Gastrocnemius medialis (tissue), 4 donors: ENCODE measurements around the gene PRKD3.

ENCODE experiments used
- POLR2A ChIP-seq, 2 donors: fragments of 450-650 bp; IDR thresholded peaks; one replicate each; pipeline ENCODE4 v1.6.1; 2017; ENCODE audit warnings: antibody characterized with exemption in 2 of 2, mild to moderate bottlenecking in 2 of 2, moderate library complexity in 2 of 2
- TF ChIP-seq, protein P1 (sequence below), 5 experiments: fragments of 450-650 bp in 3 of 5; fragments of 200-600 bp in 2 of 5; sonication (generic) in 2 of 5; IDR thresholded peaks in 4 of 5; conservative IDR thresholded peaks in 1 of 5; 1 replicate in 4 of 5; 2 replicates in 1 of 5; pipeline ENCODE4 v1.5.1; 2016 to 2019; ENCODE audit warnings: antibody characterized with exemption in 5 of 5, mild to moderate bottlenecking in 3 of 5, moderate library complexity in 3 of 5

DNA sequence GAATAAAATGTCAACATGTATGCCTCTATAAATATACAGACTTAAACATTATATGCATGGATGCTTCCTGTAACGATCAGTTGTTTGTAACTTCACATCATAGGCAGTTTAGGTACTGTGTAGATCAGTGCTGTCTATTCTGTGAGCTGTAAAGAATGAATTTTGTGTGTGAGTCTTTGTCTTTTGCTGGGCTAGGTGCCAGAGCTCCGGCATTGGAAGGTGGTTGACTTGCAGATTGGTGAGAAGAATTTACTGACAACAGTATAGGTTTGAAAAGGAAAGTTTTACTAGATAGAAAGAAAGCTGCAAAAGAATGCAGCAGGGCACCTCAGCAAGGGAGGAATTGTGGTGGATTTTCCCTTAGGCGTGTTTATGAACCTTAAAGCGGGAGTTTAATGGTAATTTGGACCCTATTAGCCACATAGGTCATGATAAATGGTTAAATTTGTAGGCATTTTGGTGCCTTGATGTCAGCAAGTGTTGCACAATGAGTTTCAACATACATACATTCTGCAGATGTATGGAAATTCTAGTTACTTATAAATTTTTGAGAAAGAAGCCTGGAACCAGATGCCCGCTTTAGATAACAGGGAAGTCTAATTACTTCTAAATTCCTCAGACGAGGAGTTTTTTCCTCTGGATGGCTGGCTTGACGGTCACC lies 13.1 kb upstream of the PRKD3 start:
- TF ChIP-seq, protein P1, sequence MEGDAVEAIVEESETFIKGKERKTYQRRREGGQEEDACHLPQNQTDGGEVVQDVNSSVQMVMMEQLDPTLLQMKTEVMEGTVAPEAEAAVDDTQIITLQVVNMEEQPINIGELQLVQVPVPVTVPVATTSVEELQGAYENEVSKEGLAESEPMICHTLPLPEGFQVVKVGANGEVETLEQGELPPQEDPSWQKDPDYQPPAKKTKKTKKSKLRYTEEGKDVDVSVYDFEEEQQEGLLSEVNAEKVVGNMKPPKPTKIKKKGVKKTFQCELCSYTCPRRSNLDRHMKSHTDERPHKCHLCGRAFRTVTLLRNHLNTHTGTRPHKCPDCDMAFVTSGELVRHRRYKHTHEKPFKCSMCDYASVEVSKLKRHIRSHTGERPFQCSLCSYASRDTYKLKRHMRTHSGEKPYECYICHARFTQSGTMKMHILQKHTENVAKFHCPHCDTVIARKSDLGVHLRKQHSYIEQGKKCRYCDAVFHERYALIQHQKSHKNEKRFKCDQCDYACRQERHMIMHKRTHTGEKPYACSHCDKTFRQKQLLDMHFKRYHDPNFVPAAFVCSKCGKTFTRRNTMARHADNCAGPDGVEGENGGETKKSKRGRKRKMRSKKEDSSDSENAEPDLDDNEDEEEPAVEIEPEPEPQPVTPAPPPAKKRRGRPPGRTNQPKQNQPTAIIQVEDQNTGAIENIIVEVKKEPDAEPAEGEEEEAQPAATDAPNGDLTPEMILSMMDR (IDR thresholded peaks at IDR 0.05 in 4 of 5, conservative IDR thresholded peaks at IDR 0.05 in 1 of 5), result no peak
- no peak for TF ChIP-seq POLR2A (IDR thresholded peaks at IDR 0.05)
